Measurements from ENCODE around the gene FGFRL1.
"Not testable (repeated sequence)": the region's sequence is repeated elsewhere in the genome, so short reads cannot be mapped to it uniquely, and the experiment has no call there.

GRCh38 chr4:1055243-1055701, 43.8 kb downstream of the FGFRL1 start:
- TF ChIP-seq EZH2 (IDR thresholded peaks at IDR 0.05; ENCODE audit: low read length, missing control alignments); CTCF (conservative IDR thresholded peaks at IDR 0.05 in 1 of 2, IDR thresholded peaks at IDR 0.05 in 1 of 2; ENCODE audit: low read depth in 1 of 2, low read length in 2 of 2): not testable (repeated sequence)

Measured in fibroblast of lung (primary cell).